ENCODE measurements around the gene FHOD3. TPM values are rescaled to one million over a fixed set of nuclear protein-coding genes. Genes with fewer than 3 reads are reported as not detected.
A peak's percentile ranks its signal among the peaks of the same experiment; 100 is the strongest.

The FHOD3 gene
- total and polyA plus RNA-seq, 11 donors = 109 to 532 (median 262) TPM

- intact Hi-C loops (cut with DNase I) = loop anchor here in 4 of 10 donors (10.0 kb wide), 2 partner anchors 64 to 366 kb away; partner anchors contain the start of gene FHOD3 (in 3 of the 4)
- Histone ChIP-seq H3K36me3 (peaks cover 0 to 16% (median 0%) of the 10 kb centered on the region in 9 donors), H3K9me3 (no peaks in the 10 kb centered on the region), H3K4me1 (peaks cover 0 to 26% (median 8%) of the 10 kb centered on the region in 12 donors), H3K4me3 (no peak overlapping the region), H3K27me3 (no peaks in the 10 kb centered on the region), H3K27ac (peak overlapping the region in 2 of 12 donors; percentile 1 to 23)
- ATAC-seq (peak; percentile 44 to 84 (median 82)), DNase-seq (peak in 3 of 5 donors; percentile 43 to 72 (median 52))
- WGBS, 4 donors = 71 to 79% (median 72%) methylated on average over 7 of the region's 7 CpGs
- TF ChIP-seq POLR2A (IDR thresholded peaks at IDR 0.05) = no peak
- TF ChIP-seq CTCF (IDR thresholded peaks at IDR 0.05) = peak in 4 of 12 donors; percentile 12 to 30 (median 18)
Measured at GRCh38 chr18:36660311-36660710, 362.8 kb downstream of the FHOD3 start.

- Histone ChIP-seq H3K27me3 (no peaks in the 10 kb centered on the region), H3K27ac (no peak overlapping the region), H3K9me3 (no peaks in the 10 kb centered on the region), H3K4me1 (peaks cover 0 to 20% (median 2%) of the 10 kb centered on the region in 12 donors), H3K36me3 (peaks cover 0 to 16% (median 0%) of the 10 kb centered on the region in 9 donors), H3K4me3 (no peak overlapping the region)
- whole genome bisulfite sequencing, 4 donors = 64 to 74% (median 71%) methylated on average over 5 of the region's 5 CpGs
- ATAC-seq (peak in 1 of 4 donors; percentile 26), DNase-seq (peak in 1 of 5 donors; percentile 33)
- TF ChIP-seq CTCF (IDR thresholded peaks at IDR 0.05) (peak in 5 of 12 donors; percentile 10 to 28 (median 23)), POLR2A (IDR thresholded peaks at IDR 0.05) (no peak)
- intact Hi-C loops (cut with DNase I) = loop anchor here in 4 of 10 donors (10.0 kb wide), 2 partner anchors 63 to 367 kb away; partner anchors contain the start of gene FHOD3 (in 3 of the 4)
Measured at GRCh38 chr18:36661999-36662398, 364.5 kb downstream of the FHOD3 start.

- H3K4me1 ChIP-seq = peaks cover 0 to 28% (median 5%) of the 10 kb centered on the region in 12 donors
- ATAC-seq = peak; percentile 20 to 36 (median 23)
- H3K27me3 ChIP-seq = no peaks in the 10 kb centered on the region
- intact Hi-C loops (cut with DNase I) = loop anchor here in 4 of 10 donors (10.0 kb wide), 2 partner anchors 61 to 369 kb away; partner anchors contain the start of gene FHOD3 (in 3 of the 4)
- WGBS, 4 donors = 50 to 62% (median 56%) methylated on average over 2 of the region's 2 CpGs
- DNase-seq = no peak
- H3K9me3 ChIP-seq = no peaks in the 10 kb centered on the region
- peak overlapping the region in 2 of 12 donors; percentile 15 to 20 for H3K27ac ChIP-seq
- H3K36me3 ChIP-seq = peaks cover 0 to 12% (median 0%) of the 10 kb centered on the region in 9 donors
- TF ChIP-seq CTCF (IDR thresholded peaks at IDR 0.05) (no peak), POLR2A (IDR thresholded peaks at IDR 0.05) (no peak)
- H3K4me3 ChIP-seq = no peak overlapping the region
Measured at GRCh38 chr18:36663312-36663711, 365.8 kb downstream of the FHOD3 start.

- Histone ChIP-seq H3K27me3 (no peaks in the 10 kb centered on the region), H3K4me3 (no peak overlapping the region), H3K4me1 (peaks cover 0 to 21% (median 5%) of the 10 kb centered on the region in 12 donors), H3K27ac (no peak overlapping the region), H3K36me3 (peaks cover 0 to 3% (median 0%) of the 10 kb centered on the region in 9 donors), H3K9me3 (no peaks in the 10 kb centered on the region)
- intact Hi-C loops (cut with DNase I) = loop anchor here in 4 of 10 donors (10.0 kb wide), 2 partner anchors 59 to 371 kb away; partner anchors contain the start of gene FHOD3 (in 3 of the 4)
- TF ChIP-seq CTCF (IDR thresholded peaks at IDR 0.05) = no peak
- TF ChIP-seq POLR2A (IDR thresholded peaks at IDR 0.05) = no peak
- 85 to 92% (median 89%) methylated on average over 1 of the region's 1 CpG for WGBS, 4 donors
- no peak for DNase-seq
- peak in 3 of 4 donors; percentile 23 to 52 (median 36) for ATAC-seq
Measured at GRCh38 chr18:36665952-36666351, 368.4 kb downstream of the FHOD3 start.
